GM21723 (cell line): ENCODE results near the gene COQ2.

ENCODE experiments used
- ATAC-seq: cut with Tn5 transposase; IDR thresholded peaks from one replicate; pipeline ENCODE4 v1.9.1; 2021; ENCODE audit warnings: mild to moderate bottlenecking, moderate library complexity; ENCODE audit not compliant: unreplicated experiment

The COQ2 gene

DNA sequence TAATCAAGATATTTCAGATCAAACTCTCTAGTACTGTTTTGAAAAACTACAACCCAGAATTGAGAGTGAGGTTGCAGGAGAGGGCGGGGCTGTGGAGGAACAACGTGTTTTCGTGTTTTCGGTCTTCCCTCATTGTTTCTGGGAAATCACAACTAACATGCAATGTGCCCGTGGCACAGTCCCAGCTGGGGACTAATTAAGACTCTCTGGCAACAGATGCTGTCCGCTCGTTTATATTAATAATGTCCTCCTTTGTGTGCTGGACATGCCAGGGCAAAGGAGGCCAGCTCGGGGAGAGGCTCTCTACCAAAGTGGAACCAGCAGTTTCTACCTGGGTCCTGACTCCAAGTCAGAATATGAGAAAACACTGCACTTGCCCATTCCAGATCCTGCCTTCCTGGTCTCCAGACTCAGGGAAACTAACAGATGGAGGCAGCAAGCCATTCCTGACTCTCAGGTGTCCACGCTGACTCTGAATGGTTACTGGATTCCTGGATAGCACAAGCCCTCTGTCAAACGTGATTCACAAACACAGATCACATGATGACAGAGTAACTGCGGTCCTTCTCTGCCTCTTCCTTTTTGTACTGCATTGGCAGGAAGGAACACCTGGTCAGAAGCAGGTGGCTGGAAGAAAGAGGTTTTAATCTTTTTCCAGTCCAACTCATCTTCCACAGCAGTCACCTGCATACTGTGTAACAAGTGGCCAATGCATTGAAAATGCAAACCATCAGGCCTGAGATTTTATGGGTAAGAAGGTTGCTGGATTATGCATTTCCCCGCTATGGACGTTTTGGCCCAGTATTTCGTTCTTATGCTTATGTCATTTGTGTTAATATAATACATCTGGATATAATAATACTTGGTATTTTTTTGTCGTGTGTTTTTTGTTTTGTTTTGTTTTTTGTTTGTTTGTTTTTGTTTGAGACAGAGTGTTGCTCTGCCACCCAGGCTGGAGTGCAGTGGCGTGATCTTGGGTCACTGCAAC is 65.0 kb downstream of the COQ2 start:
- no peak for ATAC-seq

DNA sequence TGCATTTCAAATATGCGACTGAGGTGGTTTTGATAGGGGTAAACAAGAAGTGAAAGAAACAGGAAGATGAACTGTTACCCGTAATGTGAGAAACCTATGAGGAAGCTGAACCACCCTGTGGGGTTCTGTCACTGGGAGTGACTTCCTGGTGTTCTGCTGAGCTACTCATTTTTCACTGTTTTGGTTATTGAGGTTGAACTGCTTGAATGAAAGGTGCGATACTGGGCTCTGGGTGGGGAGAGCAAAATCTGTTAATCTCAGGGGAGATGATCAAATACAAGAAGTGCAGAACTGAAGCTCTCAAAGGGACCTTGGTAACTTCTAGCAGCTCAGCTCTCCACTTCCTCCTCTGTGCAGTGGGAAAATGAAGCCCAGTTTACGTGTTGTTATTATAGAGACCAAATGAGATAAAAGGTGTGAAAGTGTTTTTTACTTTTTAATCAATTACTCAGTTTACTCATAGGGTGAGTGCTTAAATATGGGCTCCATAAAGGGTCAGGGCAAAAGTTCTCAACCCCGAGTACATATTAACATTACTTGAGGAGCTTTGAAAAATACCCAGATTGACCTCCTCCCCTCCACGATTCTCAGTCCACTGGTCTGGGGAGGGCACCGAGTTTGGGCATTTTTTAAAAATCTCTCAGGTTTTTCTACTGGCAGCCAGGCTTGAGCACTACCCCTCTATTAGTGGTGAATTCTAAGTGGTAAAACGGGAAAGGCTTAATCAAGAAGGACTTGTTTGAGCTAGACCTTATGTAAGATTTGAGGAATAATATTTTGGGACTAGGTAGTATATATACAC is 66.7 kb downstream of the COQ2 start:
- peak; percentile 75 for ATAC-seq

DNA sequence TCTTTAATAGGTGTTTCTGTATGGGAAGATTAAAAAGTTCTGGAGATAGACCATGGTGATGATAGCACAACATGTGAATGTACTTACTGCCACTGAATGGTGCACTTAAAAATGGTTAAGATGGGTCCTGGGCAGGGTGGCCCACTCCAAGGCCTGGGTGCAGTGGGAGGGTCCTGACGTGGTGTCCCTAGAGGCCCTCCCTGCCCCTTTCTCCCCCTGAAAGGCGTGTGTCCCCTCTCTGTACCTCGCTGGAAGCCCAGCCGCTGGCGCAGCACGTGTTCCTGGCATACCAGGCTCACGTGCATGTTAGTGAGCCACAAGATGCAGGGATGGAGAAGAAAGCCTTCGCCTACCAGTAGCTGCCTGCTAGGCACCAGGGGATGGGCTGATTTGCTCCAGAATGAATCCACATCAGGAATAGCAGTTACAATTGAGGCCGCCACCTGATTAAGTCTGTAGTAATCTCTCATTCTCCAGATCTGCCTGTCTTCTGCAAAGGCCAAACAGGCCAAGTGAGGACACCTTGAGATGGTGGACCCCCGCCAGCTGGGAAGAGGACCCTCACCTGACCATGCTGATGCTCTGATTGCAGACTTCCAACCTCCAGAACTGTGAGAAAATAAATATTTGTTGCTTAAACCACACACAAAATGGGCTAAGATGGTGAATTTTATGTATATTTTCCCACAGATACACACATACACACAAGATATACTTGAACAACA is 67.5 kb downstream of the COQ2 start:
- no peak for ATAC-seq

DNA sequence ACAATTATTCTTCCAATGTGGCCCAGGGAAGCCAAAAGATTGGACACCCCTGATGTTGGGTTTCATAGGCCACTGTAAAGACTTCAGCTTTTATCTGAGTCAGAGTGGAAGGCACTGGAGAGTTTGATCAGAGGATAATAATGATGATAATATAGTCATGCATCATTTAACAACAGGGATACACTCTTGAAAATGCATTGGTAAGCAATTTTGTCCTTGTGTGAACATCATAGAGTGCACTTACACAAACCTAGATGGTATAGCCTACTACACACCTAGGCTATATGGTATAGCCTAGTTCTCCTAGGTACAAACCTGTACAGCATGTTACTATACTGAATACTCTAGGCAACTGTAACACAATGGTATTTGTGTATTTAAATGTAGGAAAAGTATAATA is 70.5 kb downstream of the COQ2 start:
- no peak for ATAC-seq
